ENCODE results near the gene LRBA. TPM values are rescaled to one million over a fixed set of nuclear protein-coding genes. Genes with fewer than 3 reads are reported as not detected.

LRBA gene
- total and polyA plus RNA-seq, 9 of the 15 experiments (the other 6 are each of a cell fraction or from before 2014, with no cell fraction given): 24.2 to 88.7 (median 59.7) TPM

DNA sequence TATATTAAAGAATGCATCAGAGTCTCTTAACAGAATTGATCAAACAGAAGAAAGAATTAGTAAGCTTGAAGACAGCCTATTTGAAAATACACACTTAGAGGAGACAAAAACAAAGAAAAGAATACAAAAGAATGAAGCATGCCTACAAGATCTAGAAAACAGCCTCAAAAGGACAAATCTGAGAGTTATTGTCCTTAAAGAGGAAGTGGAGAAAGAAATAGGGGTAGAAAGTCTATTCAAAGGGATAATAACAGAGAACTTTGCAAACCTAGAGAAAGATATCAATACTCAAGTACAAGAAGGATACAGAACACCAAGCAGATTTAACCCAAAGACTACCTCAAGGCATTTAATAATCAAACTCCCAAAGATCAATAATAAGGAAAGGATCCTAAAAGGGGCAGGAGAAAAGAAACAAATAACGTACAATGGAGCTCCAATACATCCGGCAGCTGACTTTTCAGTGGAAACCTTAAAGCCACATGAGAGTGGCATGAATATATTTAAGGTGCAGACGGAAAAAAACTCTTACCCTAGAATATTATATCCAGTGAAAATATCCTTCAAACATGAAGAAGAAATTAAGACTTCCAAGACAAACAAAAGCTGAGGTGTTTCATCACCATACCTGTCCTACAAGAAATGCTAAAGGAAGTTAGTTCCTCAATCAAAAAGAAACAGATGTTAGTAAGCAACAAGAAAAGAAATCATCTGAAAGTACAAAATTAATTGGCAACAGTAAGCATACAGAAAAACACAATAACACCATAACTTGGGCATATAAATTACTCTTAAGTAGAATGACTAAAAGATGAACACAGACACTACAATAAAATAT lies 36.1 kb downstream of the LRBA start:
- DNase-seq (ENCODE audit: extremely low read depth in 1 of 4, low spot score in 3 of 4) (no peak), FAIRE-seq (no peak), ATAC-seq (no peak)
- H3K9me1 ChIP-seq (ENCODE audit: control insufficient read depth, insufficient read depth, low read length): no peaks in the 10 kb centered on the region
- H3K27me3 ChIP-seq (ENCODE audit: control insufficient read depth in 2 of 2, insufficient read depth in 2 of 2, low read length in 2 of 2): no peaks in the 10 kb centered on the region
- no peak overlapping the region for H2AFZ ChIP-seq (ENCODE audit: low read depth, low read length)
- 89% methylated on average over 3 of the region's 3 CpGs for WGBS (ENCODE audit: insufficient coverage, low coverage, missing lambda C conversion rate)
- in situ Hi-C loops (cut with MboI) (no loop called here), intact Hi-C loops (cut with micrococcal nuclease) (no loop called here)
- peaks cover 4% of the 10 kb centered on the region for H4K20me1 ChIP-seq (replicated peaks; ENCODE audit: control insufficient read depth, insufficient read depth, low read length)
- POLR2A ChIA-PET: interaction anchor here (0.7 kb wide), 1 partner anchor 30 kb away, joined by 3 read pairs; no protein-coding TSS in a partner anchor
- CTCF ChIA-PET (ENCODE audit: low intra/inter-chr PET ratio): no interaction called here
- peaks cover 93% of the 10 kb centered on the region for H3K79me2 ChIP-seq (ENCODE audit: control insufficient read depth, insufficient read depth, low read length)
- TF ChIP-seq ZNF561 (CRISPR knock-in tag; conservative IDR thresholded peaks at IDR 0.05) (no peak), ZNF121 (CRISPR knock-in tag; conservative IDR thresholded peaks at IDR 0.05) (no peak), CCAR2 (IDR thresholded peaks at IDR 0.05; ENCODE audit: low read depth, low read length) (no peak), SMAD1 (IDR thresholded peaks at IDR 0.05; ENCODE audit: low read depth, low read length, partially characterized antibody) (no peak), SPI1 (IDR thresholded peaks at IDR 0.05; ENCODE audit: borderline replicate concordance, low read depth, low read length) (0 out of 2 replicates have a peak, but pooled peaks have one; percentile 57), CBX3 (IDR thresholded peaks at IDR 0.05; ENCODE audit: borderline replicate concordance in 1 of 2, low read length in 2 of 2) (0 out of 3 replicates have a peak, but pooled peaks of 1 of the 2 experiments have one; percentile 23)
- TF ChIP-seq, protein P1, sequence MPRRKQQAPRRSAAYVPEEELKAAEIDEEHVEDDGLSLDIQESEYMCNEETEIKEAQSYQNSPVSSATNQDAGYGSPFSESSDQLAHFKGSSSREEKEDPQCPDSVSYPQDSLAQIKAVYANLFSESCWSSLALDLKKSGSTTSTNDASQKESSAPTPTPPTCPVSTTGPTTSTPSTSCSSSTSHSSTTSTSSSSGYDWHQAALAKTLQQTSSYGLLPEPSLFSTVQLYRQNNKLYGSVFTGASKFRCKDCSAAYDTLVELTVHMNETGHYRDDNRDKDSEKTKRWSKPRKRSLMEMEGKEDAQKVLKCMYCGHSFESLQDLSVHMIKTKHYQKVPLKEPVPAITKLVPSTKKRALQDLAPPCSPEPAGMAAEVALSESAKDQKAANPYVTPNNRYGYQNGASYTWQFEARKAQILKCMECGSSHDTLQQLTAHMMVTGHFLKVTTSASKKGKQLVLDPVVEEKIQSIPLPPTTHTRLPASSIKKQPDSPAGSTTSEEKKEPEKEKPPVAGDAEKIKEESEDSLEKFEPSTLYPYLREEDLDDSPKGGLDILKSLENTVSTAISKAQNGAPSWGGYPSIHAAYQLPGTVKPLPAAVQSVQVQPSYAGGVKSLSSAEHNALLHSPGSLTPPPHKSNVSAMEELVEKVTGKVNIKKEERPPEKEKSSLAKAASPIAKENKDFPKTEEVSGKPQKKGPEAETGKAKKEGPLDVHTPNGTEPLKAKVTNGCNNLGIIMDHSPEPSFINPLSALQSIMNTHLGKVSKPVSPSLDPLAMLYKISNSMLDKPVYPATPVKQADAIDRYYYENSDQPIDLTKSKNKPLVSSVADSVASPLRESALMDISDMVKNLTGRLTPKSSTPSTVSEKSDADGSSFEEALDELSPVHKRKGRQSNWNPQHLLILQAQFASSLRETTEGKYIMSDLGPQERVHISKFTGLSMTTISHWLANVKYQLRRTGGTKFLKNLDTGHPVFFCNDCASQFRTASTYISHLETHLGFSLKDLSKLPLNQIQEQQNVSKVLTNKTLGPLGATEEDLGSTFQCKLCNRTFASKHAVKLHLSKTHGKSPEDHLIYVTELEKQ (CRISPR knock-in tag; IDR thresholded peaks at IDR 0.05): no peak
- TF ChIP-seq, protein P2, sequence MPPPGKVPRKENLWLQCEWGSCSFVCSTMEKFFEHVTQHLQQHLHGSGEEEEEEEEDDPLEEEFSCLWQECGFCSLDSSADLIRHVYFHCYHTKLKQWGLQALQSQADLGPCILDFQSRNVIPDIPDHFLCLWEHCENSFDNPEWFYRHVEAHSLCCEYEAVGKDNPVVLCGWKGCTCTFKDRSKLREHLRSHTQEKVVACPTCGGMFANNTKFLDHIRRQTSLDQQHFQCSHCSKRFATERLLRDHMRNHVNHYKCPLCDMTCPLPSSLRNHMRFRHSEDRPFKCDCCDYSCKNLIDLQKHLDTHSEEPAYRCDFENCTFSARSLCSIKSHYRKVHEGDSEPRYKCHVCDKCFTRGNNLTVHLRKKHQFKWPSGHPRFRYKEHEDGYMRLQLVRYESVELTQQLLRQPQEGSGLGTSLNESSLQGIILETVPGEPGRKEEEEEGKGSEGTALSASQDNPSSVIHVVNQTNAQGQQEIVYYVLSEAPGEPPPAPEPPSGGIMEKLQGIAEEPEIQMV (tag; conservative IDR thresholded peaks at IDR 0.05; ENCODE audit: low read depth): no peak
- TF ChIP-seq, protein P3, sequence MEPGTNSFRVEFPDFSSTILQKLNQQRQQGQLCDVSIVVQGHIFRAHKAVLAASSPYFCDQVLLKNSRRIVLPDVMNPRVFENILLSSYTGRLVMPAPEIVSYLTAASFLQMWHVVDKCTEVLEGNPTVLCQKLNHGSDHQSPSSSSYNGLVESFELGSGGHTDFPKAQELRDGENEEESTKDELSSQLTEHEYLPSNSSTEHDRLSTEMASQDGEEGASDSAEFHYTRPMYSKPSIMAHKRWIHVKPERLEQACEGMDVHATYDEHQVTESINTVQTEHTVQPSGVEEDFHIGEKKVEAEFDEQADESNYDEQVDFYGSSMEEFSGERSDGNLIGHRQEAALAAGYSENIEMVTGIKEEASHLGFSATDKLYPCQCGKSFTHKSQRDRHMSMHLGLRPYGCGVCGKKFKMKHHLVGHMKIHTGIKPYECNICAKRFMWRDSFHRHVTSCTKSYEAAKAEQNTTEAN (CRISPR knock-in tag; IDR thresholded peaks at IDR 0.05): no peak
- H3K9ac ChIP-seq (ENCODE audit: insufficient read depth in 1 of 2, low read depth in 2 of 2, low read length in 2 of 2): no peak overlapping the region
- H3K4me2 ChIP-seq (ENCODE audit: insufficient read depth, low read length): no peak overlapping the region
- no peak overlapping the region for H3K4me3 ChIP-seq
- no peaks in the 10 kb centered on the region for H3K36me3 ChIP-seq (ENCODE audit: control insufficient read depth, insufficient read depth, low read length)
- BruUV-seq (replicated peaks): no TSS peak
- peaks cover 0 to 7% of the 10 kb centered on the region in 2 experiments; a peak in 4 of 5 replicates for H3K4me1 ChIP-seq (replicated peaks in 1 of 2; ENCODE audit: control insufficient read depth in 2 of 2, insufficient read depth in 2 of 2, low read length in 2 of 2)
- H3K9me3 ChIP-seq (replicated peaks; ENCODE audit: control insufficient read depth, insufficient read depth, low read depth, low read length): no peaks in the 10 kb centered on the region
- no peak overlapping the region for H3K27ac ChIP-seq (ENCODE audit: extremely low read depth, low read depth, low read length)

Data from K562 (cell line).